HepG2 (cell line): ENCODE measurements around the gene CTXN1. TPM values are rescaled to one million over a fixed set of nuclear protein-coding genes. Genes with fewer than 3 reads are reported as not detected.

Experiments
- MED1 ChIP-seq: sonication (generic); formaldehyde crosslinking; IDR thresholded peaks from 2 replicates; pipeline ENCODE4 v1.4.0; 2020; ENCODE audit warnings: missing genetic modification reagents
- RAD21 ChIP-seq: fragments of 450-650 bp; formaldehyde crosslinking; IDR thresholded peaks from 2 replicates; pipeline ENCODE4 v1.5.0; 2020; ENCODE audit warnings: mild to moderate bottlenecking
- RFXAP ChIP-seq: sonication (generic); formaldehyde crosslinking; IDR thresholded peaks from 2 replicates; pipeline ENCODE4 v1.4.0; 2020; ENCODE audit warnings: missing genetic modification reagents, borderline replicate concordance
- SATB2 ChIP-seq: sonication (generic); formaldehyde crosslinking; IDR thresholded peaks from 2 replicates; pipeline ENCODE4 v1.5.0; 2020; ENCODE audit warnings: missing genetic modification reagents
- ZNF20 ChIP-seq: sonication (generic); formaldehyde crosslinking; IDR thresholded peaks from 2 replicates; pipeline ENCODE4 v1.4.0; 2020; ENCODE audit warnings: mild to moderate bottlenecking, moderate library complexity, missing genetic modification reagents
- ZNF589 ChIP-seq: sonication (generic); formaldehyde crosslinking; conservative IDR thresholded peaks from 2 replicates; pipeline ENCODE4 v1.8.0; 2022; ENCODE audit warnings: mild to moderate bottlenecking, moderate library complexity, missing genetic modification reagents
- polyA plus RNA-seq, 8 experiments: library from polyadenylated mRNA; depleted of rRNA in 3 of 8; stranded (reverse) in 7 of 8; unstranded in 1 of 8; fragments of >200 nt; fragmentation: Illumina TruSeq in 4 of 8; extraction: Trizol in 4 of 8; gene quantifications; 2 replicates each; pipeline versions ENCODE4 v1.2.1 to v1.2.3, GENCODE V29; 2011 to 2016; ENCODE audit warnings: low read depth in 4 of 8, missing spikeins in 1 of 8, mixed read lengths in 1 of 8; ENCODE audit not compliant: insufficient read depth in 1 of 8
- total RNA-seq, 5 experiments: library from RNA; depleted of rRNA; stranded (reverse); fragments of >200 nt; fragmentation: Illumina TruSeq; extraction: Trizol; gene quantifications; 2 replicates each; pipeline ENCODE4 v1.2.3, GENCODE V29; 2016; ENCODE audit warnings: low read depth in 1 of 5
- TF ChIP-seq, protein P1 (sequence below): sonication (generic); formaldehyde crosslinking; IDR thresholded peaks from 2 replicates; pipeline ENCODE4 v1.4.0; 2020; ENCODE audit warnings: mild to moderate bottlenecking, missing genetic modification reagents
- TF ChIP-seq, protein P2 (sequence below): sonication (generic); formaldehyde crosslinking; IDR thresholded peaks from 2 replicates; pipeline ENCODE4 v1.5.0; 2020; ENCODE audit warnings: missing genetic modification reagents
- TF ChIP-seq, protein P3 (sequence below): sonication (generic); formaldehyde crosslinking; IDR thresholded peaks from 2 replicates; pipeline ENCODE4 v1.5.0; 2020; ENCODE audit warnings: mild to moderate bottlenecking, missing genetic modification reagents
- TF ChIP-seq, protein P4 (sequence below): sonication (generic); formaldehyde crosslinking; IDR thresholded peaks from 2 replicates; pipeline ENCODE4 v1.4.0; 2020; ENCODE audit warnings: mild to moderate bottlenecking, missing genetic modification reagents

The CTXN1 gene
- total and polyA plus RNA-seq, 2 of the 13 experiments (the other 11 are each of a cell fraction or from before 2014, with no cell fraction given): 0.11 TPM; not detected in 1

DNA sequence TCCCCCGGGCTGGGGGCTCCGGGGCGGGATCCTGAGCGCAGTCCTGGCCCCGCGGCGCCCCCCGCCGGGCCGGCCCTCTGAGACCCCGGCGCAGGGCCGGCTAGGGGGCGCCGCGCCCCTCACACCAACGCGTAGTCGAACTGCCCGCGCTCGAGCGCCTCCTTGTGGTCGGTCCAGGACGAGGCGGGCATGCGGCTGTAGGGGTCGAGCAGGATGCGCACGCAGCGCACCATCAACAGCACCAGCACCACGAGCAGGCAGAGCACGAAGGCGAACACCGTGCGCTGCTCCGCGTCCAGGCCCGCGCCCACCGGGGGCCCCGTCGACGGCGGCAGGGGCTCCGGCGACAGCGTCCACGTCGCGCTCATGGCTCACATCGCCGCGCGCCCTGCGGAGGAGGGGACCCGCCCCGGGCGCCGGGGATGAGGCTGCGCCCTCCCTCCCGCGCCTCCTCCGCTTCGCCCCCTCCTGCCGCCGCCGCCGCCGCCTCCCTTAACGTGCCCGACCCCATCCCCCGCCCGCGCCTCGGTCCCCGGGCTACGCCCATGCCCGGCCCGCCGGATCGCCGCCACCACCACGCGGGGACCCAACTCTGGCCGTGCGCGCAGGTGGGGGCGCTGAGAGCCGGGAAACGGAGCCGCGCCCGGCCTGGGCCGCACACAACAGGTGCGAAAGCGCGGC is 624 bp downstream of the CTXN1 start (continued):
- peak; percentile 85; the same call in 1 of the 2 replicates for TF ChIP-seq RFXAP (CRISPR knock-in tag)
- TF ChIP-seq, protein P1, sequence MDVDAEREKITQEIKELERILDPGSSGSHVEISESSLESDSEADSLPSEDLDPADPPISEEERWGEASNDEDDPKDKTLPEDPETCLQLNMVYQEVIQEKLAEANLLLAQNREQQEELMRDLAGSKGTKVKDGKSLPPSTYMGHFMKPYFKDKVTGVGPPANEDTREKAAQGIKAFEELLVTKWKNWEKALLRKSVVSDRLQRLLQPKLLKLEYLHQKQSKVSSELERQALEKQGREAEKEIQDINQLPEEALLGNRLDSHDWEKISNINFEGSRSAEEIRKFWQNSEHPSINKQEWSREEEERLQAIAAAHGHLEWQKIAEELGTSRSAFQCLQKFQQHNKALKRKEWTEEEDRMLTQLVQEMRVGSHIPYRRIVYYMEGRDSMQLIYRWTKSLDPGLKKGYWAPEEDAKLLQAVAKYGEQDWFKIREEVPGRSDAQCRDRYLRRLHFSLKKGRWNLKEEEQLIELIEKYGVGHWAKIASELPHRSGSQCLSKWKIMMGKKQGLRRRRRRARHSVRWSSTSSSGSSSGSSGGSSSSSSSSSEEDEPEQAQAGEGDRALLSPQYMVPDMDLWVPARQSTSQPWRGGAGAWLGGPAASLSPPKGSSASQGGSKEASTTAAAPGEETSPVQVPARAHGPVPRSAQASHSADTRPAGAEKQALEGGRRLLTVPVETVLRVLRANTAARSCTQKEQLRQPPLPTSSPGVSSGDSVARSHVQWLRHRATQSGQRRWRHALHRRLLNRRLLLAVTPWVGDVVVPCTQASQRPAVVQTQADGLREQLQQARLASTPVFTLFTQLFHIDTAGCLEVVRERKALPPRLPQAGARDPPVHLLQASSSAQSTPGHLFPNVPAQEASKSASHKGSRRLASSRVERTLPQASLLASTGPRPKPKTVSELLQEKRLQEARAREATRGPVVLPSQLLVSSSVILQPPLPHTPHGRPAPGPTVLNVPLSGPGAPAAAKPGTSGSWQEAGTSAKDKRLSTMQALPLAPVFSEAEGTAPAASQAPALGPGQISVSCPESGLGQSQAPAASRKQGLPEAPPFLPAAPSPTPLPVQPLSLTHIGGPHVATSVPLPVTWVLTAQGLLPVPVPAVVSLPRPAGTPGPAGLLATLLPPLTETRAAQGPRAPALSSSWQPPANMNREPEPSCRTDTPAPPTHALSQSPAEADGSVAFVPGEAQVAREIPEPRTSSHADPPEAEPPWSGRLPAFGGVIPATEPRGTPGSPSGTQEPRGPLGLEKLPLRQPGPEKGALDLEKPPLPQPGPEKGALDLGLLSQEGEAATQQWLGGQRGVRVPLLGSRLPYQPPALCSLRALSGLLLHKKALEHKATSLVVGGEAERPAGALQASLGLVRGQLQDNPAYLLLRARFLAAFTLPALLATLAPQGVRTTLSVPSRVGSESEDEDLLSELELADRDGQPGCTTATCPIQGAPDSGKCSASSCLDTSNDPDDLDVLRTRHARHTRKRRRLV (CRISPR knock-in tag): no peak
- TF ChIP-seq MED1 (CRISPR knock-in tag): peak; percentile 47
- TF ChIP-seq ZNF20 (CRISPR knock-in tag): no peak
- peak; percentile 89 for TF ChIP-seq RAD21 (CRISPR knock-in tag)
- TF ChIP-seq SATB2 (CRISPR knock-in tag): peak; percentile 84; the same call in 1 of the 2 replicates
- TF ChIP-seq, protein P2, sequence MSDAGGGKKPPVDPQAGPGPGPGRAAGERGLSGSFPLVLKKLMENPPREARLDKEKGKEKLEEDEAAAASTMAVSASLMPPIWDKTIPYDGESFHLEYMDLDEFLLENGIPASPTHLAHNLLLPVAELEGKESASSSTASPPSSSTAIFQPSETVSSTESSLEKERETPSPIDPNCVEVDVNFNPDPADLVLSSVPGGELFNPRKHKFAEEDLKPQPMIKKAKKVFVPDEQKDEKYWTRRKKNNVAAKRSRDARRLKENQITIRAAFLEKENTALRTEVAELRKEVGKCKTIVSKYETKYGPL (CRISPR knock-in tag): peak; percentile 34; the same call in 1 of the 2 replicates
- TF ChIP-seq ZNF589 (CRISPR knock-in tag): 0 out of 2 replicates have a peak, but pooled peaks have one; percentile 45
- TF ChIP-seq, protein P3, sequence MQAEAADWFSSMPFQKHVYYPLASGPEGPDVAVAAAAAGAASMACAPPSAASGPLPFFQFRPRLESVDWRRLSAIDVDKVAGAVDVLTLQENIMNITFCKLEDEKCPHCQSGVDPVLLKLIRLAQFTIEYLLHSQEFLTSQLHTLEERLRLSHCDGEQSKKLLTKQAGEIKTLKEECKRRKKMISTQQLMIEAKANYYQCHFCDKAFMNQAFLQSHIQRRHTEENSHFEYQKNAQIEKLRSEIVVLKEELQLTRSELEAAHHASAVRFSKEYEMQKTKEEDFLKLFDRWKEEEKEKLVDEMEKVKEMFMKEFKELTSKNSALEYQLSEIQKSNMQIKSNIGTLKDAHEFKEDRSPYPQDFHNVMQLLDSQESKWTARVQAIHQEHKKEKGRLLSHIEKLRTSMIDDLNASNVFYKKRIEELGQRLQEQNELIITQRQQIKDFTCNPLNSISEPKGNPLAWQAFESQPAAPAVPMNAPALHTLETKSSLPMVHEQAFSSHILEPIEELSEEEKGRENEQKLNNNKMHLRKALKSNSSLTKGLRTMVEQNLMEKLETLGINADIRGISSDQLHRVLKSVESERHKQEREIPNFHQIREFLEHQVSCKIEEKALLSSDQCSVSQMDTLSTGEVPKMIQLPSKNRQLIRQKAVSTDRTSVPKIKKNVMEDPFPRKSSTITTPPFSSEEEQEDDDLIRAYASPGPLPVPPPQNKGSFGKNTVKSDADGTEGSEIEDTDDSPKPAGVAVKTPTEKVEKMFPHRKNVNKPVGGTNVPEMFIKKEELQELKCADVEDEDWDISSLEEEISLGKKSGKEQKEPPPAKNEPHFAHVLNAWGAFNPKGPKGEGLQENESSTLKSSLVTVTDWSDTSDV (CRISPR knock-in tag): no peak
- TF ChIP-seq, protein P4, sequence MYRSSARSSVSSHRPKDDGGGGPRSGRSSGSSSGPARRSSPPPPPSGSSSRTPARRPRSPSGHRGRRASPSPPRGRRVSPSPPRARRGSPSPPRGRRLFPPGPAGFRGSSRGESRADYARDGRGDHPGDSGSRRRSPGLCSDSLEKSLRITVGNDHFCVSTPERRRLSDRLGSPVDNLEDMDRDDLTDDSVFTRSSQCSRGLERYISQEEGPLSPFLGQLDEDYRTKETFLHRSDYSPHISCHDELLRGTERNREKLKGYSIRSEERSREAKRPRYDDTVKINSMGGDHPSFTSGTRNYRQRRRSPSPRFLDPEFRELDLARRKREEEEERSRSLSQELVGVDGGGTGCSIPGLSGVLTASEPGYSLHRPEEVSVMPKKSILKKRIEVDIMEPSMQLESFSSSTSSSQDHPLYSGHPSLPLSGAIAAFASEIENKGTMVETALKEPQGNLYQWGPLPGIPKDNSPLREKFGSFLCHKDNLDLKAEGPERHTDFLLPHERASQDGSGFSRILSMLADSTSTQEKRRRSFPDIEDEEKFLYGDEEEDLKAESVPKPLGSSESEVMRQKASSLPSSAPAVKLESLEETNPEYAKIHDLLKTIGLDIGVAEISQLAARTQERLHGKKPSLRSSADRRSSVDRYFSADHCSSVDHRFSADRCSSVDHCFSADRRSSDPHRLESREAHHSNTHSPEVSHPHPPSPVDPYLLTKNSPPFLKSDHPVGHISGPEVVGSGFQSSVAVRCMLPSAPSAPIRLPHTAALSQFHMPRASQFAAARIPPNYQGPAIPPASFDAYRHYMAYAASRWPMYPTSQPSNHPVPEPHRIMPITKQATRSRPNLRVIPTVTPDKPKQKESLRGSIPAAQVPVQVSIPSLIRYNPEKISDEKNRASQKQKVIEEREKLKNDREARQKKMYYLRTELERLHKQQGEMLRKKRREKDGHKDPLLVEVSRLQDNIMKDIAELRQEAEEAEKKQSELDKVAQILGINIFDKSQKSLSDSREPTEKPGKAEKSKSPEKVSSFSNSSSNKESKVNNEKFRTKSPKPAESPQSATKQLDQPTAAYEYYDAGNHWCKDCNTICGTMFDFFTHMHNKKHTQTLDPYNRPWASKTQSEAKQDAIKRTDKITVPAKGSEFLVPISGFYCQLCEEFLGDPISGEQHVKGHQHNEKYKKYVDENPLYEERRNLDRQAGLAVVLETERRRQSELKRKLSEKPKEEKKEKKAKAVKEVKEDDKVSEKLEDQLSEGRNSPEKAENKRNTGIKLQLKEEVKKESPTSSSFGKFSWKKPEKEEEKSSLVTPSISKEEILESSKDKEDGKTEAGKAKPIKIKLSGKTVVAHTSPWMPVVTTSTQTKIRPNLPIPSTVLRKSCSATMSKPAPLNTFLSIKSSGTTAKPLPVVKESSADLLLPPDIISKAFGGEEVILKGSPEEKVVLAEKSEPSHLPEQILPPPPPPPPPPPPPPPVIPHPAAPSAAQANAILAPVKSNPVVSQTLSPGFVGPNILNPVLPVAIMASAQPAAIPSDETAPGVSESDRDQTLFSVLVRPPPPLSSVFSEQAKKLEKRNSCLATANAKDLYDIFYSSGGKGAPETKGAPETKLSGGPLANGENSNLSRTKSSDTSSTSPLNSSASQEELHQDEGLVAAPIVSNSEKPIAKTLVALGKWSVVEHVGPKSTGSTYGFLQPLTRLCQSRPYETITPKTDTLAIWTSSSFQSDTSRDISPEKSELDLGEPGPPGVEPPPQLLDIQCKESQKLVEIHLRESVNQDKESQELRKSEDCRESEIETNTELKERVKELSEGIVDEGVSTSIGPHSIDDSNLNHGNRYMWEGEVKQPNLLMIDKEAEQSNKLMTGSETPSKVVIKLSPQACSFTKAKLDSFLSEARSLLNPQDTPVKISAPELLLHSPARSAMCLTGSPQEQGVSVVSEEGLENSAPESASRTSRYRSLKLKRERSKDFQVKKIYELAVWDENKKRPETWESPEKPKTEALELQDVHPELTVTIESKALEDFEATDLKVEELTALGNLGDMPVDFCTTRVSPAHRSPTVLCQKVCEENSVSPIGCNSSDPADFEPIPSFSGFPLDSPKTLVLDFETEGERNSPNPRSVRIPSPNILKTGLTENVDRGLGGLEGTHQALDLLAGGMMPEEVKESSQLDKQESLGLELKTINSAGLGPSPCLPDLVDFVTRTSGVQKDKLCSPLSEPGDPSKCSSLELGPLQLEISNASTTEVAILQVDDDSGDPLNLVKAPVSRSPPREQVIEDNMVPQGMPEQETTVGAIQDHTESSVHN (CRISPR knock-in tag): no peak; the same call in 1 of the 2 replicates
